PC-9 (cell line): ENCODE data around the gene DUSP23. TPM values are rescaled to one million over a fixed set of nuclear protein-coding genes. Genes with fewer than 3 reads are reported as not detected.

Experiments used
- BruUV-seq: library from RNA; stranded (reverse); fragments of 400-500 nt; replicated peaks from 2 replicates; lab custom pipeline; 2021; lab: Mats Ljungman, UMichigan
- CTCF ChIA-PET: fragments of 300-600 bp; sonication (Branson Sonifier 250); formaldehyde crosslinking; loops from one replicate; lab custom pipeline; 2022; ENCODE audit warnings: antibody characterized with exemption; lab: Charles Lee
- POLR2A ChIA-PET: fragments of 300-600 bp; sonication (Branson Sonifier 250); formaldehyde crosslinking; loops from one replicate; lab custom pipeline; 2022; ENCODE audit warnings: antibody characterized with exemption; ENCODE audit not compliant: unreplicated experiment; lab: Charles Lee
- DNase-seq, 2 experiments: peaks; one replicate each; pipeline versions ENCODE4 v3.0.0 to v3.0.0-alpha.2; 2015 to 2022; ENCODE audit warnings: mixed read lengths in 1 of 2
- H2AFZ ChIP-seq: fragments of 200-600 bp; sonication (generic); 2 replicates; pipeline ENCODE4 v1.8.1; 2017; ENCODE audit warnings: antibody characterized with exemption
- H3F3A ChIP-seq: fragments of 200-600 bp; sonication (generic); 2 replicates; pipeline ENCODE4 v1.8.1; 2017; ENCODE audit warnings: antibody characterized with exemption, mild to moderate bottlenecking, low read depth; ENCODE audit not compliant: insufficient read depth
- H3K27ac ChIP-seq: fragments of 200-600 bp; sonication (generic); 2 replicates; pipeline ENCODE4 v1.6.1; 2016; ENCODE audit warnings: mixed run types
- H3K27me3 ChIP-seq: fragments of 200-600 bp; sonication (generic); 2 replicates; pipeline ENCODE4 v1.6.1; 2016; ENCODE audit warnings: low read depth, mixed run types; ENCODE audit not compliant: insufficient read depth
- H3K36me3 ChIP-seq: fragments of 200-600 bp; sonication (generic); 2 replicates; pipeline ENCODE4 v1.6.1; 2016; ENCODE audit warnings: low read depth, mixed run types
- H3K4me1 ChIP-seq: fragments of 200-600 bp; sonication (generic); replicated peaks from 2 replicates; pipeline ENCODE4 v1.6.1; 2016; ENCODE audit warnings: mixed run types; ENCODE audit not compliant: insufficient read depth
- H3K4me2 ChIP-seq: fragments of 200-600 bp; sonication (generic); 2 replicates; pipeline ENCODE4 v1.6.1; 2017; ENCODE audit warnings: mixed run types
- H3K4me3 ChIP-seq: fragments of 200-600 bp; sonication (generic); 2 replicates; pipeline ENCODE4 v1.6.1; 2016; ENCODE audit warnings: mixed run types
- H3K79me2 ChIP-seq: fragments of 200-600 bp; sonication (generic); 2 replicates; pipeline ENCODE4 v1.6.1; 2017; ENCODE audit warnings: low read depth, mixed run types
- H3K9me2 ChIP-seq: fragments of 200-600 bp; sonication (generic); 2 replicates; pipeline ENCODE4 v1.8.1; 2017; ENCODE audit warnings: mild to moderate bottlenecking; ENCODE audit not compliant: insufficient read depth
- H3K9me3 ChIP-seq: fragments of 200-600 bp; sonication (generic); 2 replicates; pipeline ENCODE4 v1.8.1; 2016; ENCODE audit warnings: low read depth; ENCODE audit not compliant: insufficient read depth
- H4K20me1 ChIP-seq: fragments of 200-600 bp; sonication (generic); 2 replicates; pipeline ENCODE4 v1.8.1; 2017; ENCODE audit not compliant: insufficient read depth
- CTCF ChIP-seq: fragments of 200-600 bp; sonication (generic); conservative IDR thresholded peaks from 2 replicates; pipeline ENCODE4 v1.6.1; 2017; ENCODE audit warnings: mixed run types, antibody characterized with exemption, mild to moderate bottlenecking, moderate library complexity
- EZH2 ChIP-seq: fragments of 200-600 bp; sonication (generic); IDR thresholded peaks from 2 replicates; pipeline ENCODE4 v1.8.0; 2017; ENCODE audit warnings: antibody characterized with exemption, low read depth
- intact Hi-C: fragments of 100-400 bp; cut with micrococcal nuclease; formaldehyde crosslinking; loops from one replicate; pipeline ENCODE4 v1.10.0; 2022; ENCODE audit not compliant: unreplicated experiment
- total RNA-seq: library from RNA; stranded (reverse); gene quantifications from 2 replicates; pipeline ENCODE4 v1.2.3, GENCODE V29; 2021

The DUSP23 gene
- total RNA-seq, 1 experiment from 2014 or later = 33.1 TPM

GRCh38 chr1:159771127-159771895 is 9.5 kb upstream of the DUSP23 start:
- Histone ChIP-seq H3K9me3 (no peaks in the 10 kb centered on the region), H3K79me2 (no peaks in the 10 kb centered on the region), H3K4me3 (no peak overlapping the region), H3F3A (no peaks in the 10 kb centered on the region), H3K4me2 (no peak overlapping the region), H3K27me3 (peaks cover 17% of the 10 kb centered on the region), H2AFZ (no peak overlapping the region), H4K20me1 (no peaks in the 10 kb centered on the region), H3K4me1 (no peaks in the 10 kb centered on the region), H3K27ac (no peak overlapping the region), H3K9me2 (0 out of 2 replicates have a peak, but pooled peaks cover 5% of the 10 kb centered on the region), H3K36me3 (no peaks in the 10 kb centered on the region)
- ChIA-PET CTCF (no interaction called here), POLR2A (no interaction called here)
- intact Hi-C loops = no loop called here
- BruUV-seq = no TSS peak
- no peak for TF ChIP-seq CTCF
- TF ChIP-seq EZH2 = no peak
- no peak for DNase-seq

GRCh38 chr1:159774465-159774864 is 6.3 kb upstream of the DUSP23 start:
- Histone ChIP-seq H2AFZ (no peak overlapping the region), H3K9me3 (no peaks in the 10 kb centered on the region), H4K20me1 (no peaks in the 10 kb centered on the region), H3K27ac (no peak overlapping the region), H3K27me3 (peaks cover 3% of the 10 kb centered on the region; the same call in 1 of the 2 replicates), H3F3A (no peaks in the 10 kb centered on the region), H3K9me2 (0 out of 2 replicates have a peak, but pooled peaks cover 5% of the 10 kb centered on the region), H3K36me3 (no peaks in the 10 kb centered on the region), H3K4me3 (no peak overlapping the region), H3K4me2 (no peak overlapping the region), H3K4me1 (no peaks in the 10 kb centered on the region), H3K79me2 (no peaks in the 10 kb centered on the region)
- CTCF ChIA-PET = no interaction called here
- no TSS peak for BruUV-seq
- no peak for DNase-seq
- POLR2A ChIA-PET = no interaction called here
- TF ChIP-seq CTCF = no peak
- TF ChIP-seq EZH2 = no peak
- intact Hi-C loops = no loop called here

GRCh38 chr1:159775716-159776115 is 5.0 kb upstream of the DUSP23 start:
- Histone ChIP-seq H3K27me3 (peaks cover 2% of the 10 kb centered on the region; the same call in 1 of the 2 replicates), H4K20me1 (no peaks in the 10 kb centered on the region), H3K9me3 (no peaks in the 10 kb centered on the region), H3K36me3 (no peaks in the 10 kb centered on the region), H3K4me1 (peaks cover 4% of the 10 kb centered on the region; the same call in 1 of the 2 replicates), H3K4me2 (no peak overlapping the region), H3K9me2 (0 out of 2 replicates have a peak, but pooled peaks cover 5% of the 10 kb centered on the region), H3K79me2 (no peaks in the 10 kb centered on the region), H3K27ac (no peak overlapping the region), H3F3A (no peaks in the 10 kb centered on the region), H3K4me3 (no peak overlapping the region), H2AFZ (no peak overlapping the region)
- DNase-seq = no peak
- TF ChIP-seq EZH2 (no peak), CTCF (0 out of 2 replicates have a peak, but pooled peaks have one; percentile 12)
- CTCF ChIA-PET = no interaction called here
- POLR2A ChIA-PET = no interaction called here
- intact Hi-C loops = loop anchor here (1.0 kb wide), 1 partner anchor 614 kb away; no protein-coding TSS in a partner anchor
- BruUV-seq = no TSS peak
